ENCODE measurements around the gene CAPN5.
"Not testable (repeated sequence)": the region's sequence is repeated elsewhere in the genome, so short reads cannot be mapped to it uniquely, and the experiment has no call there.

The CAPN5 gene

DNA sequence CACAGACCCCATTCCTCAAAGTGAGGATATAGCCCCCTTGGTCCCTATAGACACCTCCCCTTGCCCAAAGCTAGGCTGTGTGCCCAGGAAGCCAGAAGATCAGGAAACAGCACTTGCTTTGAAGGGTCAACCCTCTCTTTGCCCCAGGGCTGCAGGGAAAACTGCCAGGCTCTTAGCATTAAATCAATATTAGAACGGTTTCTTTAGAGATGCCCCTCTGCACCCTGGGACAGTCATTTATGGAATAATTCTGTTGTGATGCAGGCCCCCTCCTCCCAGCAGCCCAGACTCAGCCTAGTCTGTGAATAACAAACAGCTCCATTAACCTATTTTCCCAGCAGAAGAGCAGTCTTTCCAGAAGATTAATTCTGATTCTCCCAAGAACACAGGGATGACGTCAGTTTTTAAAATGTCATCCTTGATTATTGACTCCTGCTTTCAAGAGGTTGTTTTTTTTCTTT lies 11.6 kb upstream of the CAPN5 start:
- no peaks in the 10 kb centered on the region for H3K4me1 ChIP-seq (ENCODE audit: control insufficient read depth, insufficient read depth, low read length)
- H3K36me3 ChIP-seq (ENCODE audit: control insufficient read depth, insufficient read depth, low read length): no peaks in the 10 kb centered on the region
- no peaks in the 10 kb centered on the region for H3K27me3 ChIP-seq (ENCODE audit: control insufficient read depth, insufficient read depth, low read length)
- peaks cover 16% of the 10 kb centered on the region; the same call in 1 of the 2 replicates for H3K9me3 ChIP-seq (ENCODE audit: control insufficient read depth, insufficient read depth, low read depth, low read length)
- no peak overlapping the region for H3K9ac ChIP-seq (ENCODE audit: low read length)
- no peak overlapping the region for H3K27ac ChIP-seq (ENCODE audit: low read depth, low read length)
- no peak overlapping the region for H3K4me3 ChIP-seq (ENCODE audit: low read depth, low read length)

DNA sequence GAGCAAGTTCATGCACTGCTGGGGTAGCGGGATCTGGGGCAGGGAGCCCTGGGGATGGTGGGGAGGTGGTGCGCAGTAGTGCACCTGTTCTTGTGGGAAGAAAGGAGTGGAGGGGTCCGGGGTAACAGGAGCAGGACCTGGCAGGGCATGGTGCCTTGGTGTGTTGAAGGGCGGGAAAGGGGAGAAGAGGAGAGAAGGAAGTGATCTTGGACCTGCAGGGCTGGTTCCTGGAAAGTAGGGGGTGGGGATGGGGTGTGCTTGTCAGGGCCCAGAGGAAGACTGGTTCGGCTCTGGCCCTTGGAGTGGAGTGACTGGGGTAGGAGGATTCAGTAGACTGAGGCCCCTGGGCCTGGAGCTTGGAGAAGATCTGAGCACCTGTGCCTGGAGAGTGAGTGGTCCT lies 10.9 kb upstream of the CAPN5 start:
- Histone ChIP-seq H3K4me1 (ENCODE audit: control insufficient read depth, insufficient read depth, low read length) (no peaks in the 10 kb centered on the region), H3K27ac (ENCODE audit: low read depth, low read length) (no peak overlapping the region), H3K9ac (ENCODE audit: low read length) (no peak overlapping the region), H3K4me3 (ENCODE audit: low read depth, low read length) (no peak overlapping the region), H3K27me3 (ENCODE audit: control insufficient read depth, insufficient read depth, low read length) (no peaks in the 10 kb centered on the region), H3K36me3 (ENCODE audit: control insufficient read depth, insufficient read depth, low read length) (no peaks in the 10 kb centered on the region), H3K9me3 (ENCODE audit: control insufficient read depth, insufficient read depth, low read depth, low read length) (peaks cover 16% of the 10 kb centered on the region; the same call in 1 of the 2 replicates)

DNA sequence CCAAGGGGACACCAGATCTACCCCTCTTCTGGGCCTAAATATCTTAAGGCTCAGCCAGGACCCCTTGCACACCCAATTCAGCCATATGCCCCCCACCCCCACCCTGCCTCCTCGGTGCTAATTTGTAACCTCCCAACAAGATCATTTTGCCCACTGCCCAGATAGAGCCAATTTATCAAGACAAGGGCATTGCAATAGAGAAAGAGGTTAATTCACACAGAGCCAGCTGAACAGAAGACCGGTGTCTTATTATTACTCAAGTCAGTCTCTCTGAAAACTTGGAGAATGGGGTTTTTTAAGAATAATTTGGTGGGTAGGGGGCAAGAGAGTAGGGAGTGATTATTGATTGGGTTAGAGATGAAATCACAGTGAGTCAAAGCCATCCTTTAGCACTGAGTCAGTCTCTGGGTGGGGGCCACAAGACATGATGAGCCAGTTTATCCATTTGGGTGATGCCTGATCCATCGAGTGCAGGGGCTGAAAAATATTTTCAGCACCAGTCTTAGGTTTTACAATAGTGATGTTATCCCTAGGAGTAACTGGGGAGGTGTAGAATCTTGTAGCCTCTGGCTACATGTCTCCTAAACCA lies 9.9 kb upstream of the CAPN5 start:
- no peaks in the 10 kb centered on the region for H3K27me3 ChIP-seq (ENCODE audit: control insufficient read depth, insufficient read depth, low read length)
- no peak overlapping the region for H3K27ac ChIP-seq (ENCODE audit: low read depth, low read length)
- peaks cover 16% of the 10 kb centered on the region; the same call in 1 of the 2 replicates for H3K9me3 ChIP-seq (ENCODE audit: control insufficient read depth, insufficient read depth, low read depth, low read length)
- no peaks in the 10 kb centered on the region for H3K4me1 ChIP-seq (ENCODE audit: control insufficient read depth, insufficient read depth, low read length)
- H3K9ac ChIP-seq (ENCODE audit: low read length): no peak overlapping the region
- H3K4me3 ChIP-seq (ENCODE audit: low read depth, low read length): no peak overlapping the region
- H3K36me3 ChIP-seq (ENCODE audit: control insufficient read depth, insufficient read depth, low read length): no peaks in the 10 kb centered on the region

DNA sequence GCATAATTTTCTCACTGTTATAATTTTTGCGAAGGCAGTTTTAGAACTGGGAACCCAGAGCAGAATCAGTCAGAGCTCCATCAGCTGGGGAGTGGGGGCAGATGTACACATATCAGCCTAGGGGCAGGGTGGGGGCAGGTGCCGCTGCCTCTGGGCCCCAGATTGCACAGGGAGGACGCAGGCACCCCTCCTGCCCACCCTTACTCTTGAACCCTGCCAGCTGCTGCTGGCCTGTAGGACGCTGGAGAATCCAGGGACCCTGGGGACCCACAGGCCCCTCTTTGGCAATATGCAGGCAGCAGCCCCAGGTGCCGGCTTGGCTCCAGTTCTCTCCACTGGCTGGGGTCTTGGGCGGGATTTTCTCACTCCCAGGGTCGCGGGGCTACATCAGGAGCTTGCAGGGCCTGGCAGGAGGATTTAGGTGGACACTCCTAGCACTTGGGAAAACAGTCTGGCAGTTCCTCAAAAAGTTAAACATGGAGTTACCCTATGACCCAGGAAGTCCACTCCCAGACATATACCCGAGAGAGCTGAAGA lies 8.8 kb upstream of the CAPN5 start:
- Histone ChIP-seq H3K27ac (ENCODE audit: low read depth, low read length) (no peak overlapping the region), H3K4me1 (ENCODE audit: control insufficient read depth, insufficient read depth, low read length) (no peaks in the 10 kb centered on the region), H3K36me3 (ENCODE audit: control insufficient read depth, insufficient read depth, low read length) (no peaks in the 10 kb centered on the region), H3K4me3 (ENCODE audit: low read depth, low read length) (no peak overlapping the region), H3K9ac (ENCODE audit: low read length) (no peak overlapping the region), H3K9me3 (ENCODE audit: control insufficient read depth, insufficient read depth, low read depth, low read length) (peaks cover 16% of the 10 kb centered on the region; the same call in 1 of the 2 replicates), H3K27me3 (ENCODE audit: control insufficient read depth, insufficient read depth, low read length) (no peaks in the 10 kb centered on the region)

DNA sequence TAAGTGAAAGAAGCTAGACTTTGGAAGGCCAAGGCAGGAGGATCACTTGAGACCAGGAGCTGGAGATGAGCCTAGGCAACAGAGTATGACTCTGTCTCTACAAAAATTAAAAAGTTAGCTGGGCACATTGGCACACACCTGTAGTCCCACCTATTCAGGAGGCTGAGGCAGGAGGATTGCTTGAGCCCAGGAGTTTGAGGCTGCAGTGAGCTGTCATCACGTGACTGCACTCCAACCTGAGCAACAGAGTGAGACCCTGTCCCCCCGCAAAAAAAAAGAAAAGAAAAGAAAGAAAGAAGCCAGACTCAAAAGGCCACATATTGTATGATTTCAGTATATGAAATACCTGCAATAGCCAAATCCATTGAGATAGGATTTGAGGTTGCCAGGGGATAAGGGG lies 7.9 kb upstream of the CAPN5 start:
- peaks cover 13% of the 10 kb centered on the region; the same call in 1 of the 2 replicates for H3K9me3 ChIP-seq (ENCODE audit: control insufficient read depth, insufficient read depth, low read depth, low read length)
- no peaks in the 10 kb centered on the region for H3K4me1 ChIP-seq (ENCODE audit: control insufficient read depth, insufficient read depth, low read length)
- no peak overlapping the region for H3K27ac ChIP-seq (ENCODE audit: low read depth, low read length)
- H3K27me3 ChIP-seq (ENCODE audit: control insufficient read depth, insufficient read depth, low read length): no peaks in the 10 kb centered on the region
- no peaks in the 10 kb centered on the region for H3K36me3 ChIP-seq (ENCODE audit: control insufficient read depth, insufficient read depth, low read length)
- no peak overlapping the region for H3K4me3 ChIP-seq (ENCODE audit: low read depth, low read length)
- no peak overlapping the region for H3K9ac ChIP-seq (ENCODE audit: low read length)

DNA sequence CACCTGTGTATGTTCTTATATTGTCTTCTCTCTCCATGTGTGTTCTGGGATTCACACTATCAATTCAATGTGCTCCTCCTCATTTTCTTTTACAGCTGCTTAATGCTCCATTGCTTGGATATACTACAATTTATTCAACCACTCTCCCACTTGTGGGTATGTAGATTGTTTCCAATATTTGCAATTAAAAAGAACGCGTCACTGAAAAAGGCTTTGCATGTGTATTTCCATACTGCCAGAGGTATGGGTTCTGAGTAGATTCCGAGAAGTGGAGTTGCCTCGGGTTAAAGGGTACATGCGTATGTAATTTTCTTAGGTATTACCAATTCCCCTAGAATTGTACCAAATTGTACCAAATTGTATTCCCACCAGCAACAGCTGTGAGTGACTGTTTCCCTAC lies 7.0 kb upstream of the CAPN5 start:
- no peak overlapping the region for H3K27ac ChIP-seq (ENCODE audit: low read depth, low read length)
- H3K27me3 ChIP-seq (ENCODE audit: control insufficient read depth, insufficient read depth, low read length): peaks cover 3% of the 10 kb centered on the region; the same call in 1 of the 2 replicates
- no peak overlapping the region for H3K4me3 ChIP-seq (ENCODE audit: low read depth, low read length)
- H3K4me1 ChIP-seq (ENCODE audit: control insufficient read depth, insufficient read depth, low read length): no peaks in the 10 kb centered on the region
- no peaks in the 10 kb centered on the region for H3K36me3 ChIP-seq (ENCODE audit: control insufficient read depth, insufficient read depth, low read length)
- H3K9me3 ChIP-seq (ENCODE audit: control insufficient read depth, insufficient read depth, low read depth, low read length): peaks cover 10% of the 10 kb centered on the region; the same call in 1 of the 2 replicates
- H3K9ac ChIP-seq (ENCODE audit: low read length): no peak overlapping the region

DNA sequence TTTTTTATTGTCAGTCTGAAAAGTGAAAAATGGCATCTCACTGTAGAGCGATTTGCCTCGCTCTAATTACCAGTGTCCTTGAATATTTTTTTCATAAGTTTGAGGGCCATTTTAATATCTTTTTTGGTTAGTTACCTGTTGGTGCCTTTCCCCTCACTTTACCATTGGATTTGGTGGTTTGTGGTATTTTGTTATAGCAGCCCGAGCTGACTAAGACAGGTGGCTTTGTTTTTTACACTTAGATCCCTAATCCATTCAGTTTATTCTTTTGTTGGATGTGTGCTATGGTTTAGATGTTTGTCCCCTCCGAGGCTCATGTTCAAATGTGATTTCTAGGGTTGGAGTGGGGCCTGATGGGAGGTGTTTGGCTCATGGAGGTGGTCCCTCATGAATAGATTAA lies 6.5 kb upstream of the CAPN5 start:
- Histone ChIP-seq H3K4me1 (ENCODE audit: control insufficient read depth, insufficient read depth, low read length) (no peaks in the 10 kb centered on the region), H3K27ac (ENCODE audit: low read depth, low read length) (no peak overlapping the region)

DNA sequence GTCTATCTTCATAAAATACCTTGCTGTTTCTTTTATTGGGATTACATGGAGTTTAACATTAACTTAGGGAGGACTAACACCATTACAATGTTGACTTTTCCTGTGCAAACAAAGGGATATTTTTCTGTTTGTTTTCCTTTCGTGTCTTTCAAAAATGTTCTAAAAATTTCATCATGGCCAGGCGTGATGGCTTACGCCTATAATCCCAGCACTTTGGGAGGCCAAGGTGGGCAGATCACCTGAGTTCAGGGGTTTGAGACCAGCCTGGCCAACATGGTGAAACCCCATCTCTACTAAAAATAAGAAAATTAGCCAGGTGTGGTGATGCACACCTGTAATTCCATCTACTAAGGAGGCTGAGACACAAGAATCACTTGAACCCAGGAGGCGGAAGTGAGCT lies 5.5 kb upstream of the CAPN5 start:
- not testable (repeated sequence) for H3K9ac ChIP-seq (ENCODE audit: low read length); H3K36me3 ChIP-seq (ENCODE audit: control insufficient read depth, insufficient read depth, low read length); H3K4me3 ChIP-seq (ENCODE audit: low read depth, low read length); H3K9me3 ChIP-seq (ENCODE audit: control insufficient read depth, insufficient read depth, low read depth, low read length); H3K4me1 ChIP-seq (ENCODE audit: control insufficient read depth, insufficient read depth, low read length); H3K27me3 ChIP-seq (ENCODE audit: control insufficient read depth, insufficient read depth, low read length); H3K27ac ChIP-seq (ENCODE audit: low read depth, low read length)

More for the DNA sequence above, 6.5 kb upstream of the CAPN5 start:
- peaks cover 10% of the 10 kb centered on the region; the same call in 1 of the 2 replicates for H3K9me3 ChIP-seq (ENCODE audit: control insufficient read depth, insufficient read depth, low read depth, low read length)
- H3K9ac ChIP-seq (ENCODE audit: low read length): no peak overlapping the region
- H3K4me3 ChIP-seq (ENCODE audit: low read depth, low read length): no peak overlapping the region
- H3K27me3 ChIP-seq (ENCODE audit: control insufficient read depth, insufficient read depth, low read length): peaks cover 7% of the 10 kb centered on the region; the same call in 1 of the 2 replicates
- no peaks in the 10 kb centered on the region for H3K36me3 ChIP-seq (ENCODE audit: control insufficient read depth, insufficient read depth, low read length)

DNA sequence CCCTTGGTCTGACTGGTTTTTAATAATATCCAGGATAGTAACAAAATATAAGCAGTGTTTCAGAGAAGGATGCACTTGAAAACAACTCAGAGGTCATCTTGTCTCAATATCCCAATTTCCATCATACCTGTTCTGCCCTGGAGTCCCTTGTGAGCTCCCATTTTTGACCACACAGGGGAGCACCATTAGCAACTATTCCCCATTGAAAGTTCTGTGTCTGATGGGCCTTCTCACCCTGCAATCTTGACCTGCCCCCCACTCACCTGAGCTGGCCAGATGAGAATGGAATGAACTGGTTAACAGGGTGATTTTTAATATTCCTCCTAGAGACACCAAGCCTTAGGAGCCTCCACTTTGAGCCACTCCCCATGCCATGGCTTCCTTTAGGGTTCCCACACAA lies 3.8 kb upstream of the CAPN5 start:
- Histone ChIP-seq H3K27ac (ENCODE audit: low read depth, low read length) (no peak overlapping the region), H3K27me3 (ENCODE audit: control insufficient read depth, insufficient read depth, low read length) (peaks cover 7% of the 10 kb centered on the region; the same call in 1 of the 2 replicates), H3K9ac (ENCODE audit: low read length) (no peak overlapping the region), H3K4me3 (ENCODE audit: low read depth, low read length) (no peak overlapping the region), H3K4me1 (ENCODE audit: control insufficient read depth, insufficient read depth, low read length) (peaks cover 14% of the 10 kb centered on the region; the same call in 1 of the 2 replicates), H3K9me3 (ENCODE audit: control insufficient read depth, insufficient read depth, low read depth, low read length) (no peaks in the 10 kb centered on the region), H3K36me3 (ENCODE audit: control insufficient read depth, insufficient read depth, low read length) (no peaks in the 10 kb centered on the region)

DNA sequence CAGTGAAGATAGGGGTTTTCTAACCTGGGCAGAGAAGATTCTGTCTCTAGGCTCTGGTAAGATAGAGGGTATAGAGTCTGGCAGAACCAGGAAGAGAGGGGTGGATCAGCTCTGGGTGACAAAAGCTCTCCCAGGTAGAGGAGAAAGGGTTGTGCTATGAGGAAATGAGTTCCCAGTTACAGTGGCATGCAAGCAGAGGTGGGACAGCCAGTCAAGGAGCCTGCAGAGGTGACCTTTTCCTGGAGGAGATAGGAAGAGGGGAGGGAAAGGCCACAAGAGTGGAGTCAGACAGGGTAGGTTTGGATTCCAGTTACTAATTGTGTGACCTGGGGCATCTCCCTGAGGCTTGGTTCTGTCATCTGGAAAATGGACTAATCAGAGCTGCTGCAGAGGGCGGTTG lies 3.4 kb upstream of the CAPN5 start:
- H3K4me1 ChIP-seq (ENCODE audit: control insufficient read depth, insufficient read depth, low read length): peaks cover 17% of the 10 kb centered on the region; the same call in 1 of the 2 replicates
- H3K4me3 ChIP-seq (ENCODE audit: low read depth, low read length): no peak overlapping the region
- H3K27me3 ChIP-seq (ENCODE audit: control insufficient read depth, insufficient read depth, low read length): peaks cover 7% of the 10 kb centered on the region; the same call in 1 of the 2 replicates
- H3K36me3 ChIP-seq (ENCODE audit: control insufficient read depth, insufficient read depth, low read length): no peaks in the 10 kb centered on the region
- no peak overlapping the region for H3K9ac ChIP-seq (ENCODE audit: low read length)
- no peak overlapping the region for H3K27ac ChIP-seq (ENCODE audit: low read depth, low read length)
- no peaks in the 10 kb centered on the region for H3K9me3 ChIP-seq (ENCODE audit: control insufficient read depth, insufficient read depth, low read depth, low read length)

DNA sequence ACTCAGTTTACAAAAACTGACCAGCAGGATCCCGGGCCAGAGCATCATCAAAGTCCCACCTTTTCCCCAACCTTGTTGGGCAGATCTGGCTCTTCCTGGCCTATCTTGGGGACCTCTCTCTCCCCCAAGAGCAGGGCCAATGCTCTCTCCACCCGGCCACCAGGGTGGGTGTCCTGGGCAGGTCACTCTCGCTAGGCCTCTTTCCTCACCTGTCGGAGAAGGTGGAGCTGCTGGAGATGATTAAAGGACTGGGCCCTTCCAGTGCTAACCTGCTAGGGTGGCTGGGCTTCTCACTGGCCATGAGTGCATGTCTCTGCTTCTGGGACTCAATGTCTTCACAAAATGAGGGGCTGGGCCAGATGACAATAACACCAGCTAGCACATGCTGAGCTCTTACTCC lies 2.9 kb upstream of the CAPN5 start:
- Histone ChIP-seq H3K36me3 (ENCODE audit: control insufficient read depth, insufficient read depth, low read length) (no peaks in the 10 kb centered on the region), H3K27me3 (ENCODE audit: control insufficient read depth, insufficient read depth, low read length) (peaks cover 7% of the 10 kb centered on the region; the same call in 1 of the 2 replicates), H3K9me3 (ENCODE audit: control insufficient read depth, insufficient read depth, low read depth, low read length) (no peaks in the 10 kb centered on the region), H3K4me3 (ENCODE audit: low read depth, low read length) (no peak overlapping the region), H3K9ac (ENCODE audit: low read length) (no peak overlapping the region), H3K27ac (ENCODE audit: low read depth, low read length) (no peak overlapping the region), H3K4me1 (ENCODE audit: control insufficient read depth, insufficient read depth, low read length) (peaks cover 17% of the 10 kb centered on the region; the same call in 1 of the 2 replicates)
